Left hindlimb (tissue), 1 donor: ENCODE results near the gene CFAP54.
"Not testable (repeated sequence)": the region's sequence is repeated elsewhere in the genome, so short reads cannot be mapped to it uniquely, and the experiment has no call there.

Source experiments
- DNase-seq: peaks from one replicate; pipeline ENCODE4 v3.0.0-alpha.2; 2018

CFAP54 gene

GRCh38 chr12:96489392-96490056 is at the start of gene CFAP54:
TSS of gene CFAP54 (plus strand) at chr12:96489577. CDS start at chr12:96489610, 33 bp downstream.
- DNase-seq = peak; percentile 96

GRCh38 chr12:96441816-96442215 is 47.6 kb upstream of the CFAP54 start:
- DNase-seq = no peak

DNA sequence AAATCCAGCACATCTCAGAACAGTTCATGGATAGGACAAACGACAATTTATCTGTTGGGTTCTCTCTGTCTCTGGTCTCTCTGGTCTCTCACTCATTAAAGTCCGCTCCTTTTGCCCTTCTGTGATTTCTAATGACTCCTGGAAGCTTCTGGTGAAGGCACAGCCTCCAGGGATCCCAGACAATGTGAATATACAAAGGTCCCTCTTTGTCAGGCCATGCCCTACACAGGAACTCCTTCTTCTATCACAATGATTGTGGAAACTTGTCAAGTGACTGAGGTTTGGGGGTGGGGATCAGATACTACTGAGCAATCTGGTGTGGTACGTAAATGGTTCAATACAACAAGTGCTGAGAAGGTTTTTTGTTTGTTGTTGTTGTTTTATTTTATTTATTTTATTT is 46.5 kb upstream of the CFAP54 start:
- no peak for DNase-seq

DNA sequence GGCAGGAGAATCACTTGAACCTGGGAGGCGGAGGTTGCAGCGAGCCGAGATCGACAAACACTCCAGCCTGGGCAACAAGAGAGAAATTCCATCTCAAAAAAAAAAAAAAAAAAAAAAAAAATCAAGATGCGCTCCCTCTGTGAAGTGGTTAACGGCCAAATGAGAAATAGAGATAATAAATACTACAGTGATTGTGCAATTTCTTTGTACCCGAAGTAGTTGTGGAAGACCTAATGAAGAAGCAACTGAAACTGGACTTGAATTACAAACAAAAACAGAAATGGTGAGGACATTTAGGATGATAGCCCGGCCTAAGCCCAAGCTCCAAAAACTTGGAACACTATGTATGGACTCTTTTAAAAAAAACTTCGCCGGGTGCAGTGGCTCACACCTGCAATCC is 45.0 kb upstream of the CFAP54 start:
- no peak for DNase-seq

- no peak for DNase-seq
Measured at GRCh38 chr12:96445691-96446583, 43.4 kb upstream of the CFAP54 start.

DNA sequence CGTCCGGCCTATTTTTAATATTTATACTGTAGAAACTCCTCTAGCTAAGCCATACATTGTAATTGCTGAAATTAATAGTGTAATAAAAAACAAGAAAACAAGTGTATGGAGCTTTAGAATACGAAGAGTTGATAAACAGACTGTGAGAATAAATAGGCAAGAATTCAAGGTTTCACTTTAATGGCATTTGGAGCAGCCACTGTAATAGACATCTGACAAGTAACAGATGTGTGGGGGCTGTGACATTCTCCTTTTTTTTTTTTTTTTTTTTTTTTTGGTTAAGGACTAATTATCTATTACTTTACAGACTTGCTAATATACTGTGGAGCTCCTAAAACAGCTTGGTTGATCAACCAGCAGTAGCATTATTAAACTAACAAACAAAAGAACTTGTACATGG is 42.1 kb upstream of the CFAP54 start:
- no peak for DNase-seq

GRCh38 chr12:96448300-96448699 is 41.1 kb upstream of the CFAP54 start:
- no peak for DNase-seq

DNA sequence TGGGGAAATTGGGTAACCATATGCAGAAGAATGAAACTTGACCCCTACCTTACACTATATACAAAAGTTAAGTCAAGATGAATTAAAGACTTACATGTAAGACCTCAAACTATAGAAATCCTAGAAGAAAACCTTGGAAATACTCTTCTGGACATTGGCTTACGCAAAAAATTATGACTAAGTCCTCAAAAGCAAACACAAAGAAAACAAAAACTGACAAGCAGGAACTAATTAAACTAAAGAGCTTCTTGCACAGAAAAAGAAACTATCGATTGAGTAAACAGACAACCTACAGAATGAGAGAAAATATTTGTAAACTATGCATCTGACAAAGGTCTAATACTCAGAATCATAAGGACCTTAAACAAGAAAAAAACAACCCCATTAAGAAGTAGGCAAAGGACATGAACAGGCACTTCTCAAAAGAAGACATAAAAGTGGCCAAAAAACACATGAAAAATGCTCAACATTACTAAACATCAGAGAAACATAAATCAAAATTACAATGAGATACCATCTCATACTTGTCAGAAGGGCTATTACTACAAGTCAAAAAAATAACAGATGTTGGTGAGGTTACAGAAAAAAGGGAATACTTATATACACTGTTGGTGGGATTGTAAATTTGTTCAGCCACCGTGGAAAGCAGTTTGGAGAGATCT is 37.0 kb upstream of the CFAP54 start:
- no peak for DNase-seq

- no peak for DNase-seq
Measured at GRCh38 chr12:96454396-96454795, 35.0 kb upstream of the CFAP54 start.

- DNase-seq = no peak
Measured at GRCh38 chr12:96456265-96456974, 33.0 kb upstream of the CFAP54 start.

DNA sequence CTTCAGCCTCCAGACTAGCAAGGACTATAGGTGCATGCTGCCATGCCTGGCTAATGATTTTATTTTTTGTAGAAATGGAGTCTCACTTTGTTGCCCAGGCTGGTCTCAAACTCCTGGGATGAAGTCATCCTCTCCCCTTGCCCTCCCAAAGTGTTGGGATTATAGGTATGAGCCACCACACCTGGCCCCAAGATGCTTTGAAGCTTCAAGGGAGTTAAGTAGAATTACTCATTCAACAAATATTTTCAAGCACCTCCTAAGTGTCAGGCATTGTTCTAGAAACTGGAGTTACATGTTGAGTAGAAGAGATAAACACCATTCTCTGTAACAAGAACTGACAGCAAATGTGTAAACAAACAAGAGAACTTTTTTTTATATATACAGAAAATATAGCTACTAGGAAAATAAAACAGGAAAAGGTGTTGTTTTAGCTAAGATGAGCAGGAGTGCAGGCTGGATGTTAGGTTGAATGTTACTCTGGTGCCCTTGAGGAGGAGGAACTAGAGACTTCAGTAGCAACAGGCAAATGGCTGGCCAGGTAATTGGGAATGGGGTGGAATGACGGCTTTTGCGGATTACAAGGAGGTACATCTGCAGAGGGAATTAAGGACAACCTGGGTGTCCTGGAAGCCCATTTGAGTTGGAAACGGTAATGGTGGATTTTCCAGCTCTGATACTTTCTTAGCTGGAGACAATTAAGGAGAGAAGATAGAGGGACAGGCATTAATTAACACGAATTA is 32.0 kb upstream of the CFAP54 start:
- DNase-seq = no peak

GRCh38 chr12:96459281-96459680 is 30.1 kb upstream of the CFAP54 start:
- DNase-seq = not testable (repeated sequence)

DNA sequence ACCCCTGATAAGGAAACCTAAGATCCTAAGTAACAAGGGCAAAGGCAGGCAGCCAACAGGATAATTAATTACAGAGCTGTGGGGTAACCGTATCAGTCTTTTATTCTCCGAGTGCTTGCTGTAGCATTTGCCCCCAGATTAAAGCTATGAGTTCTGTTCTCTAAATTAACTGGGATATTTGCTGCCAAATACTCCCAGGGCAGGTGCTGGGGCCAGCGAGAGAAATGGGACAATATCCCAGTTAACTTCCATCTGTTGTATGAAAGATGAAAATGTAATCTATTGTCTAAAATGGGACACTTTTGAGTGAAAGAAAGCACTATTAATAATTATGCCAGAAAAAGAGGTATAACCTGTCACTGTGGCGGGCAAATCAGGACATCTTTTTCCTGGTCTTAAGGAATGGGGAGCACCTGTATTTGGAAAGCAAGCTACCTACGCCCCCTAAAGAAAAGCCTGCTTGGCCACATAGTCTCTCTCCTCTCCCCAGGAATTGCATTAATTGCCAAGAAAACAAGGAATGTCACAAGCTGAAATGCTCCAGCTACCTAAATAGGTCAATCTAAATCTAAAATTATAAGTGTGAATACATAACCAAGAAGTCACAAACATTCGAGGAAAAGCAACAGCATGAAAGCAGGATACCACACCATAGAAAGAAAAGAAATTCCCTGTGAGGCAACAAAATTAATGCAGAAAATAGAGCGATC is 26.7 kb upstream of the CFAP54 start:
- no peak for DNase-seq

- no peak for DNase-seq
Measured at GRCh38 chr12:96465896-96466295, 23.5 kb upstream of the CFAP54 start.

- DNase-seq = no peak
Measured at GRCh38 chr12:96466939-96467751, 22.2 kb upstream of the CFAP54 start.

GRCh38 chr12:96471368-96472050 is 17.9 kb upstream of the CFAP54 start:
- DNase-seq = no peak

DNA sequence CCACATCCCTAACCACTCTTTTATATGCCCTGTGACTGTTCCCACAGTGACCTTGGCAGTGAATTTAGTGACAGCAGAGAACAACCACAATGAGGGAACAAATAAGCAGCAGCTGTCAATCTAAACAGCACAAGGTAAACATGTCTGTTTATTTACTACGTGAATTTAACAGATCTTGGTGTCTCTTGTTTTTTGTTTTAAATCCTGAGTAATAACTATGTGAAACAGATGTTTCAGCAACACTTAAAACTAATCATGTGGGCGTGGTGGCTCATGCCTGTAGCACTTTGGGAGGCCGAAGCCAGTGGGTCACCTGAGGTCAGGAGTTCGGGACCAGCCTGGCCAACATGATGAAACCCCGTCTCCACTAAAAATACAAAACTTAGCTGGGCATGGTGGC is 17.0 kb upstream of the CFAP54 start:
- DNase-seq = no peak

GRCh38 chr12:96473394-96474093 is 15.8 kb upstream of the CFAP54 start:
- no peak for DNase-seq

- DNase-seq = no peak
Measured at GRCh38 chr12:96474206-96474605, 15.2 kb upstream of the CFAP54 start.
